NCI-H345 treated with DMSO at 0.1 percent for 48 hours (cell line): ENCODE measurements around the gene DHRSX.
"Not testable (repeated sequence)": the region's sequence is repeated elsewhere in the genome, so short reads cannot be mapped to it uniquely, and the experiment has no call there.

ENCODE experiments used
- DNase-seq: peaks from one replicate; lab custom pipeline; 2025; ENCODE audit not compliant: unreplicated experiment; lab: John Stamatoyannopoulos, UW

DHRSX gene

DNA sequence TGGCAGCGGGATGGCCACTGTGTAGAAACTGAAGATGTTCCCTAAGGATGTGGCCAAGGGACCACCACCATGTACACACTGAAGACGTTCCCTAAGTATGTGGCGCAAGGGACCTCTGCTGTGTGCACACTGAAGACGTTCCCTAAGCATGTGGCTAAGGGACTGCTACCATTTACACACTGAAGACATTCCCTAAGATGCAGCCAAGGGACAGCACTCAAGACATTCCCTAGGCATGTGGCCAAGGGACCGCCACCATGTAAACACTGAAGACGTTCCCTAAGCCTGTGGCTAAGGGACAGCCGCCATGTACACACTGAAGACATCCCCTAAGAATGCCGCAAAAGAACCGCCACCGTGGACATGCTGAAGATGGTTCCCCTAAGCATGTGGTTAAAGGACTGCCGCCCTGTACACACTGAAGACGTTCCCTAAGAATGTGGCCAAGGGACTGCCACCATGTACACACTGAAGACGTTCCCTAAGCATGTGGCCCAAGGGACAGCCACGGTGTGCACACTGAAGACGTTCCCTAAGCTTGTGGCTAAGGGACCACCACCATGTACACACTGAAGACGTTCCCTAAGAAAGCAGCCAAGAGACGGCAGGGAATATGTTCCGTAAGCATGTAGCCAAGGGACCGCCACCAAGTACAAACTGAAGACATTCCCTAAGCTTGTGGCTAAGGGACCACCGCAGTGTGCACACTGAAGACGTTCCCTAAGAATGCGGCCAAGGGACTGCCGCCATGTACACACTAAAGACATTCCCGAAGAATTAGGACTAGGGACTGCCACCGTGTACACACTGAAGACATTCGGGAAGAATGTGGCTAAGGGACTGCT is 43.3 kb downstream of the DHRSX start:
- no peak for DNase-seq

GRCh38 chrX:2456091-2456490 is 44.7 kb downstream of the DHRSX start:
- DNase-seq, result not testable (repeated sequence)

DNA sequence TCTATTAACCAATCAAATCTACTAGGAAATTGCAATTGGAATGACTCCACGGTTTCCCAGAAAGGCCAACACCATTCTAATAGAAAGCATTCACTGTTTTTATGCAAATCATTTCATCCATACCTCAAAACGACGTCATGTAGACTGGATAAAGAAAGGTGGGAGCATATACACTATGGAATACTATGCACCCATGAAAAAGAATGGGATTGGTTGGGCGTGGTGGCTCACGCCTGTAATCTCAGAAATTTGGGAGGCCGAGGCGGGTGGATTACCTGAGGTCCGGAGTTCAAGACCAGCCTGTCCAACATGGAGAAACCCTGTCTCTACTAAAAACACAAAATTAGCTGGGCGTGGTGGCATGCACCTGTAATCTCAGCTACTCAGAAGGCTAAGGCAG is 46.2 kb downstream of the DHRSX start:
- not testable (repeated sequence) for DNase-seq

- no peak for DNase-seq
These were observed 48.0 kb downstream of the DHRSX start for GRCh38 chrX:2452799-2453198.

- no peak for DNase-seq
These were observed 48.4 kb downstream of the DHRSX start for GRCh38 chrX:2452317-2452784.

- no peak for DNase-seq
These were observed 49.1 kb downstream of the DHRSX start for GRCh38 chrX:2451501-2452316.

- no peak for DNase-seq
These were observed 50.1 kb downstream of the DHRSX start for GRCh38 chrX:2450681-2451080.

DNA sequence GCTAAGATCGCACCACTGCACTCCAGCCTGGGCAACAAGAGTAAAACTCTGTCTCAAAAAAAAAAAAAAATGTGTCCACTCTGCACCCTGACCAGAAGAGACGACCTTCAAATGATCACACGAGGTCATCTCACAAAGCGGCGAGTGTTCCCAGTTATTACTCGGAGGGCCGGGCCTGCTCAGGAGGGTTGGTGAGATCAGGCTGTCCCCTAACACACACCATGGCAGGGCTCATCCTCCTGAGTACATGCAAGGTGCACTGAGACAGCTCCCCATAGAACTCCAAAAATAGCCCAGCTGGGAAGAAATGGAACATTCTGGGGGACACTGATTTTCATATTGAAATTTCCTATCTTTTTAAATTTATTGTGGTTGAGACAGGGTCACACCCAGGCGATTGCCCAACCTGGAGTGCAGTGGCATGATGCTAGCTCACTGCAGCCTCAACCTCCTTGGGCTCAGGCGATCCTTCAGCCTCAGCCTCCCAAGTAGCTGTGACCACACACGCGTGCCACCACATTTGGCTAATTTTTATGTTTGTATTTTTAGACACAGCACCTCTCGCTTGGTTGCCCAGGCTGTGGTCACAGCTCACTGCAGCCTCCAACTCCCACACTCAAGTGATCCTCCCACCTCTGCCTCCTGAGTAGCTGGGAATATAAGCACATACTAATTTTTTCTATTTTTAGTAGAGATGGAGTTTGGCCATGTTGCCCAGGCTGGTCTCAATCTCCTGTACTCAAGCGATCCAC is 51.5 kb downstream of the DHRSX start:
- no peak for DNase-seq

GRCh38 chrX:2447484-2447883 is 53.3 kb downstream of the DHRSX start:
- DNase-seq, result no peak

GRCh38 chrX:2446815-2447214 is 54.0 kb downstream of the DHRSX start:
- DNase-seq, result no peak

DNA sequence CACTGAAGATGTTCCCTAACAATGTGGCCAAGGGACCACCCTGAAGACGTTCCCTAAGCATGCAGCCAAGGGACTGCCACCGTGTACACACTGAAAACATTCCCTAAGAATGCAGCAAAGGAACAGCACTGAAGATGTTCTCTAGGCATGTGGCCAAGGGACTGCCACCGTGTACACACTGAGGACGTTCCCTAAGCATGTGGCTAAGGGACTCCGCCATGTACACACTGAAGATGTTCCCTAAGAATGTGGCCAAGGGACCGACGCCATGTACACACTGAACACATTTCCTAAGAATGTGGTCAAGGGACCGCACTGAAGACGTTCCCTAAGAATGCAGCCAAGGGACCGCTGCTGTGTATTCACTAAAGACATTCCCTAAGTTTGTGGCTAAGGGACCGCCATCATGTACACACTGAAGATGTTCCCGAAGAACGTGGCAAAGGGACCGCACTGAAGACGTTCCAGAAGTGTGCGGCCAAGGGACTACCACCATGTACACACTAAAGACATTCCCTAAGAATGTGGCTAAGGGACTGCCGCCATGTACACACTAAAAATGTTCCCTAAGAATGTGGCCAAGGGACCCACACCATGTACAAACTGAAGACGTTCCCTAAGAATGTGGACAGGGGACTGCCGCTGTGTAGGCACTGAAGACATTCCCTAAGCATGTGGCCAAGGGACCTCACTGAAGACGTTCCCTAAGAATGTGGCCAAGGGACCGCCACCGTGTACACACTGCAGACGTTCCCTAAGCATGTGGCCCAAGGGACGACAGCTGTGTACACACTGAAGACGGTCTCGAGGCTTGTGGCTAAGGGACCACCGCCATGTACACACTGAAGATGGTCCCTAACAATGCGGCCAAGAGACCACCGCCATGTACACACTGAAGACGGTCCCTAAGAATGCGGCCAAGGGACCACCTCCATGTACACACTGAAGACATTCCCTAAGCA is 54.8 kb downstream of the DHRSX start:
- no peak for DNase-seq

- no peak for DNase-seq
These were observed 58.1 kb downstream of the DHRSX start for GRCh38 chrX:2442694-2443093.

- DNase-seq, result no peak
These were observed 59.3 kb downstream of the DHRSX start for GRCh38 chrX:2441466-2441865.

- DNase-seq, result no peak
These were observed 61.2 kb downstream of the DHRSX start for GRCh38 chrX:2439613-2440012.

GRCh38 chrX:2435465-2435864 is 65.3 kb downstream of the DHRSX start:
- no peak for DNase-seq

DNA sequence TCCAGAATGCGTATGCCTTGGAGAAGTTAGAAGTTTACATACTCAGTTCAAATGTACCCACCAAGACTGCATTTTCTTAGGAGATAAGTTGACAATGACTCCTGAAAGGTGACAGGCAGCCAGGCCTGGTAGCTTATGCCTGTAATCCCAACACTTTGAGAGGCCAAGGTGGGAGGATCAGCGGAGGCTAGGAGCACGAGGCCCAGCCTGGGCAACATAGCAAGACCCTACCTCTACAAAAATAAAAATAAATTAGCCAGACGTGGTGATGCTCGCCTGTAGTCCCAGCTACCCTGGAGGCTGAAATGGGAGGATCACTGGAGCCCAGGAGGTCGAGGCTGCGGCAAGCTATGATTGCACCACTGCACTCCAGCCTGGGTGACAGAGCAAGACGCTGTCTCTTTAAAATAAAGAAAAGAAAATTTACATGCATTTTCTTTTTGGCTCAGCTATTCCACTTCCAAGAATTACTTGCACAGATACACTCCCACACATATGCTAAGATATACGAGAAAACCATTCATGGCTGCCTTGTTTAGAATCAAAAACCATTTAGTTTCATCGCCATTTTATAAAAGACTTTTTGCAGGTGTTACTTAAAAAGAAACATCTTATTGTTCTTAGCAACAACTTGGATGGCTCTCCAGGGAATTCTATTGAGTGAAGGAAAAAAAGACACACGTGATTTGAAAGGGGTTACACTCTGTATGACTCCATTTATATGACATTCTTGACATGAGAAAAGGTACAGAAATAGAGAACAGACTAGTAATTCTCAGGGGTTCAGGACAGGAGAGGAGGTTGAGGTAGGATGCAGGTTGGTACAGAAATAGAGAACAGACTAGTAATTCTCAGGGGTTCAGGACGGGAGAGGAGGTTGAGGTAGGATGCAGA is 66.3 kb downstream of the DHRSX start:
- DNase-seq, result no peak

GRCh38 chrX:2432298-2432863 is 68.4 kb downstream of the DHRSX start:
- no peak for DNase-seq

DNA sequence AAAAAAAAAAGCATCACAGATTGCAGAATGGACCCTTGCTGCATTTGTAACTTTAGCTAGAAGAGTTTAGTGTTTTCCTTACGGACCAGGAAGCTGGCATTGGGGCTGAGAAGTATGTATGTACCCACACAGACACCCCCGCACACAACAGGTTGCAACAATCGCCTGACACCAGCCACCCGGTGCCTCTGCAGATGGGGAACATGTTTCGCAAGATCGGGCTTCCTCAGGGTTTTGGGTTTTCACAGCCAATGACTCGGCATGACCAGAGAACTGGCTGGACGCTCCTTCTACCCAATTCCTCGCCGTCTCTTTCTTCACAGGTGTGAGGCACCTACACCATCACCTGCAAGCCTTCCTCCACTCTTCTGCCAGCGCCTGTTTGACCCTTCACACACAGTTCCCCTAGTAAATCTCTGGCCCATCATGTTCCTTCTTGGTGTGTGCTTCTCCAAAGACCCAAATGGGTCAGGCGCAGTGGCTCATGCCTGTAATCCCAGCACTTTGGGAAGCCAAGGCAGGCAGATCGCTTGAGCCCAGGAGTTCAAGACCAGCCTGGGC is 70.4 kb downstream of the DHRSX start:
- DNase-seq, result no peak

GRCh38 chrX:2427737-2428136 is 73.0 kb downstream of the DHRSX start:
- no peak for DNase-seq
